ENCODE data around the gene APEH. TPM values are rescaled to one million over a fixed set of nuclear protein-coding genes. Genes with fewer than 3 reads are reported as not detected.

The APEH gene
- total RNA-seq, 4 donors from 2014 or later: 48.2 to 75.5 (median 68.1) TPM

DNA sequence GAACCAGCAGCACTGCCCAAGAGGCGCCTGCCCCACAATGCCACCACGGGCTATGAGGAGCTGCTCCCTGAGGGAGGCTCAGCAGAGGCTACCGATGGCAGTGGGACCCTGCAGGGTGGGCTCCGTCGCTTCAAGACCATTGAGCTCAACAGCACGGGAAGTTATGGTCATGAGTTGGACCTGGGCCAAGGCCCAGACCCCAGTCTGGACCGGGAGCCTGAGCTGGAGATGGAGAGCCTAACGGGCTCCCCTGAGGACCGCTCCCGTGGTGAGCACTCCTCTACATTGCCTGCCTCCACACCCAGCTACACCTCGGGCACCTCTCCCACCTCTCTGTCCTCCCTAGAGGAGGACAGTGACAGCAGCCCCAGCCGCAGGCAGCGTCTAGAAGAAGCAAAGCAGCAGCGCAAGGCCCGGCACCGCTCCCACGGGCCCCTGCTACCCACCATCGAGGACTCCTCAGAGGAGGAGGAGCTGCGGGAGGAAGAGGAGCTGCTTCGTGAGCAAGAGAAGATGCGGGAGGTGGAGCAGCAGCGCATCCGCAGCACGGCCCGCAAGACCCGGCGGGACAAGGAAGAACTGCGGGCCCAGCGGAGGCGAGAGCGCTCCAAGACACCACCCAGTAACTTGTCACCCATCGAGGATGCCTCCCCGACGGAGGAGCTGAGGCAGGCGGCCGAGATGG is 21.8 kb upstream of the APEH start:
- no peak overlapping the region for H3K27ac ChIP-seq (replicated peaks in 1 of 4)
- intact Hi-C loops (cut with DNase I): no loop called here
- H3K4me1 ChIP-seq: peaks cover 6 to 9% (median 7%) of the 10 kb centered on the region in 4 donors
- H3K4me3 ChIP-seq: no peak overlapping the region
- no peaks in the 10 kb centered on the region for H3K9me3 ChIP-seq
- DNase-seq (ENCODE audit: extremely low spot score): no peak
- TF ChIP-seq POLR2AphosphoS5 (IDR thresholded peaks at IDR 0.05): no peak
- TF ChIP-seq EP300 (IDR thresholded peaks at IDR 0.05): no peak
- TF ChIP-seq CTCF (IDR thresholded peaks at IDR 0.05): no peak
- no peak for TF ChIP-seq POLR2A (IDR thresholded peaks at IDR 0.05; ENCODE audit: low read depth)
- peaks cover 0 to 10% (median 0%) of the 10 kb centered on the region in 4 donors for H3K27me3 ChIP-seq
- no peaks in the 10 kb centered on the region for H3K36me3 ChIP-seq
- WGBS: 86% methylated on average over 23 of the region's 36 CpGs

GRCh38 chr3:49652903-49653415 is 21.2 kb upstream of the APEH start:
- WGBS: 91% methylated on average over 9 of the region's 21 CpGs
- intact Hi-C loops (cut with DNase I): no loop called here
- peaks cover 0 to 12% (median 0%) of the 10 kb centered on the region in 4 donors for H3K27me3 ChIP-seq
- H3K4me3 ChIP-seq: no peak overlapping the region
- no peaks in the 10 kb centered on the region for H3K9me3 ChIP-seq
- H3K36me3 ChIP-seq: no peaks in the 10 kb centered on the region
- DNase-seq (ENCODE audit: extremely low spot score): no peak
- peaks cover 6 to 7% (median 7%) of the 10 kb centered on the region in 4 donors for H3K4me1 ChIP-seq
- TF ChIP-seq EP300 (IDR thresholded peaks at IDR 0.05): no peak
- no peak for TF ChIP-seq POLR2AphosphoS5 (IDR thresholded peaks at IDR 0.05)
- no peak for TF ChIP-seq CTCF (IDR thresholded peaks at IDR 0.05)
- no peak for TF ChIP-seq POLR2A (IDR thresholded peaks at IDR 0.05; ENCODE audit: low read depth)
- H3K27ac ChIP-seq (replicated peaks in 1 of 4): no peak overlapping the region

- TF ChIP-seq CTCF (IDR thresholded peaks at IDR 0.05) (no peak), POLR2A (IDR thresholded peaks at IDR 0.05; ENCODE audit: low read depth) (no peak), POLR2AphosphoS5 (IDR thresholded peaks at IDR 0.05) (no peak)
- H3K27me3 ChIP-seq: peaks cover 0 to 12% (median 0%) of the 10 kb centered on the region in 4 donors
- H3K9me3 ChIP-seq: no peaks in the 10 kb centered on the region
- peaks cover 3 to 7% (median 6%) of the 10 kb centered on the region in 4 donors for H3K4me1 ChIP-seq
- DNase-seq (ENCODE audit: extremely low spot score): no peak
- intact Hi-C loops (cut with DNase I): no loop called here
- no peak overlapping the region for H3K27ac ChIP-seq (replicated peaks in 1 of 4)
- no peak overlapping the region for H3K4me3 ChIP-seq
- WGBS: 75% methylated on average over 7 of the region's 8 CpGs
- no peaks in the 10 kb centered on the region for H3K36me3 ChIP-seq
These were observed 20.5 kb upstream of the APEH start for GRCh38 chr3:49653621-49654020.

DNA sequence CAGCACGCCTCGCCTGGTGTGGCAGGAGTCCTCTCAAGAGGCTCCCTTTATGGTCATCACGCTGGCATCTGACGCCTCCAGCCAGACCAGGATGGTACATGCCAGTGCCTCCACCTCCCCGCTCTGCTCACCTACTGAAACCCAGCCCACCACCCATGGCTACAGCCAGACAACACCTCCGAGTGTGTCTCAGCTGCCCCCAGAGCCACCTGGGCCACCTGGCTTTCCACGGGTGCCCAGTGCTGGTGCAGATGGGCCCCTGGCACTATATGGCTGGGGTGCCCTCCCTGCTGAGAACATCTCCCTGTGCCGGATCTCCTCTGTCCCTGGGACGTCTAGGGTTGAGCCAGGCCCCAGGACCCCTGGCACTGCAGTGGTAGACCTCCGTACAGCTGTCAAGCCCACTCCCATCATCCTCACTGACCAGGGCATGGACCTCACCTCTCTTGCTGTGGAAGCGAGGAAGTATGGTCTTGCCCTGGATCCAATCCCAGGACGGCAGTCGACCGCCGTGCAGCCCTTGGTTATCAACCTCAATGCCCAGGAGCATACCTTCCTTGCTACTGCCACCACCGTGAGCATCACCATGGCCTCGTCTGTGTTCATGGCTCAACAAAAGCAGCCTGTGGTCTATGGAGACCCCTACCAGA is 19.9 kb upstream of the APEH start:
- TF ChIP-seq POLR2AphosphoS5 (IDR thresholded peaks at IDR 0.05) (no peak), POLR2A (IDR thresholded peaks at IDR 0.05; ENCODE audit: low read depth) (no peak), EP300 (IDR thresholded peaks at IDR 0.05) (no peak), CTCF (IDR thresholded peaks at IDR 0.05) (no peak)
- no peak for DNase-seq (ENCODE audit: extremely low spot score)
- H3K4me3 ChIP-seq: no peak overlapping the region
- H3K27me3 ChIP-seq: peaks cover 0 to 12% (median 0%) of the 10 kb centered on the region in 4 donors
- no peaks in the 10 kb centered on the region for H3K36me3 ChIP-seq
- H3K9me3 ChIP-seq: no peaks in the 10 kb centered on the region
- H3K4me1 ChIP-seq: peaks cover 0 to 7% (median 6%) of the 10 kb centered on the region in 4 donors
- no peak overlapping the region for H3K27ac ChIP-seq (replicated peaks in 1 of 4)
- 97% methylated on average over 7 of the region's 17 CpGs for WGBS
- intact Hi-C loops (cut with DNase I): no loop called here

Measured in esophagus muscularis mucosa (tissue), 4 donors.